B cell (primary cell): ENCODE data around the gene DRC7. TPM values are rescaled to one million over a fixed set of nuclear protein-coding genes. Genes with fewer than 3 reads are reported as not detected.

Experiments used
- ATAC-seq: fragments of 200-7000 bp; cut with Tn5 transposase; one replicate; pipeline ENCODE4 v1.10.0; 2021; ENCODE audit warnings: low read depth, mild to moderate bottlenecking, moderate number of reproducible peaks, moderate library complexity
- CTCF ChIA-PET: fragments of 350-600 bp; sonication (Branson Sonifier 250); formaldehyde crosslinking; loops from one replicate; lab custom pipeline; 2021; ENCODE audit warnings: antibody characterized with exemption, inconsistent platforms; lab: Charles Lee
- POLR2A ChIA-PET: fragments of 350-600 bp; sonication (Branson Sonifier 250); formaldehyde crosslinking; loops from one replicate; lab custom pipeline; 2021; ENCODE audit warnings: antibody characterized with exemption; lab: Charles Lee
- DNase-seq: peaks from one replicate; pipeline ENCODE4 v3.0.0; 2013
- H2AFZ ChIP-seq: 2 replicates; pipeline ENCODE4 v1.6.1; 2012; ENCODE audit warnings: mild to moderate bottlenecking, low read depth, low read length; ENCODE audit not compliant: insufficient read depth, poor library complexity, severe bottlenecking
- H3K27ac ChIP-seq, 2 donors: 1 replicate in 1 of 2; 2 replicates in 1 of 2; pipeline ENCODE4 v1.5.1; 2012 to 2013; ENCODE audit warnings: low read length in 2 of 2, mild to moderate bottlenecking in 2 of 2, moderate library complexity in 1 of 2
- H3K27me3 ChIP-seq, 4 experiments: fragments of 200-600 bp in 1 of 4; sonication (generic) in 1 of 4; replicated peaks in 1 of 4; 1 replicate in 2 of 4; 2 replicates in 2 of 4; pipeline versions ENCODE4 v1.6.1 to v1.7.0; 2013 to 2016; ENCODE audit warnings: low read length in 3 of 4, mild to moderate bottlenecking in 2 of 4, mixed read lengths in 1 of 4, moderate library complexity in 1 of 4; ENCODE audit not compliant: insufficient read depth in 4 of 4, control insufficient read depth in 3 of 4; ENCODE audit errors: control extremely low read depth in 1 of 4
- H3K36me3 ChIP-seq, 2 experiments: replicated peaks in 1 of 2; 1 replicate in 1 of 2; 2 replicates in 1 of 2; pipeline versions ENCODE4 v1.6.1 to v1.7.1; 2013; ENCODE audit warnings: low read length in 1 of 2; ENCODE audit not compliant: insufficient read depth in 2 of 2, control insufficient read depth in 1 of 2; ENCODE audit errors: control extremely low read depth in 1 of 2, extremely low read depth in 1 of 2
- H3K4me1 ChIP-seq, 2 donors: fragments of 200-600 bp in 1 of 2; sonication (generic) in 1 of 2; 1 replicate in 1 of 2; 2 replicates in 1 of 2; pipeline versions ENCODE4 v1.5.1 to v1.6.1; 2013 to 2017; ENCODE audit warnings: low read length in 2 of 2; ENCODE audit not compliant: control insufficient read depth in 2 of 2, insufficient read depth in 2 of 2
- H3K4me2 ChIP-seq: replicated peaks from 2 replicates; pipeline ENCODE3; 2012; ENCODE audit warnings: mild to moderate bottlenecking, low read depth, low read length; ENCODE audit not compliant: poor library complexity, severe bottlenecking
- H3K4me3 ChIP-seq, 5 experiments: fragments of 200-600 bp in 1 of 5; sonication (generic) in 1 of 5; 1 replicate in 3 of 5; 2 replicates in 2 of 5; pipeline versions ENCODE4 v1.5.1 to v1.7.0; 2011 to 2016; ENCODE audit warnings: low read length in 4 of 5, mild to moderate bottlenecking in 4 of 5, low read depth in 2 of 5, control low read depth in 1 of 5, moderate library complexity in 1 of 5; ENCODE audit not compliant: insufficient read depth in 1 of 5; ENCODE audit errors: control extremely low read depth in 1 of 5, extremely low read depth in 1 of 5
- H3K79me2 ChIP-seq: fragments of 200-600 bp; sonication (generic); one replicate; pipeline ENCODE4 v1.6.0; 2016; ENCODE audit warnings: low read length; ENCODE audit not compliant: control insufficient read depth, insufficient read depth
- H3K9ac ChIP-seq: fragments of 200-600 bp; sonication (generic); 2 replicates; pipeline ENCODE4 v1.6.1; 2017; ENCODE audit warnings: mild to moderate bottlenecking, low read length, moderate library complexity
- H3K9me3 ChIP-seq, 3 donors: one replicate each; pipeline versions ENCODE4 v1.6.1 to v1.7.1; 2013; ENCODE audit warnings: low read length in 2 of 3; ENCODE audit not compliant: control insufficient read depth in 2 of 3, insufficient read depth in 1 of 3; ENCODE audit errors: control extremely low read depth in 1 of 3
- H4K20me1 ChIP-seq: 2 replicates; pipeline ENCODE4 v1.6.0; 2012; ENCODE audit warnings: mild to moderate bottlenecking, low read length; ENCODE audit not compliant: insufficient read depth, control insufficient read depth, poor library complexity, severe bottlenecking
- H3K27ac Mint-ChIP-seq: one replicate; pipeline ENCODE4 v1.8.0; 2021; ENCODE audit warnings: mixed read lengths
- H3K27me3 Mint-ChIP-seq: one replicate; pipeline ENCODE4 v1.8.0; 2021; ENCODE audit warnings: mixed read lengths
- H3K4me1 Mint-ChIP-seq: one replicate; pipeline ENCODE4 v1.8.0; 2021; ENCODE audit warnings: mixed read lengths
- H3K4me3 Mint-ChIP-seq: one replicate; pipeline ENCODE4 v1.8.0; 2021; ENCODE audit warnings: mixed read lengths
- H3K9me3 Mint-ChIP-seq: one replicate; pipeline ENCODE4 v1.8.0; 2022; ENCODE audit warnings: mixed read lengths; ENCODE audit not compliant: insufficient read depth
- CTCF ChIP-seq: fragments of 200-600 bp; IDR thresholded peaks from one replicate; pipeline ENCODE4 v1.8.0; 2022; ENCODE audit warnings: antibody characterized with exemption, mild to moderate bottlenecking
- EZH2 ChIP-seq: IDR thresholded peaks from 2 replicates; pipeline ENCODE4 v1.6.1; 2012; ENCODE audit warnings: borderline replicate concordance, low read depth, mild to moderate bottlenecking, moderate library complexity, low read length; ENCODE audit not compliant: insufficient read depth, poor library complexity, severe bottlenecking
- WGBS: methylation state at CpG from one replicate; pipeline ENCODE4 v1.1.5; 2013; ENCODE audit warnings: missing lambda C conversion rate; ENCODE audit not compliant: insufficient coverage; 5-methylcytosine and 5-hydroxymethylcytosine counted together
- intact Hi-C: fragments of 100-400 bp; cut with micrococcal nuclease; formaldehyde crosslinking; loops from one replicate; pipeline ENCODE4 v1.10.0; 2022
- polyA plus RNA-seq: library from polyadenylated mRNA; depleted of rRNA; stranded (reverse); fragments of >200 nt; gene quantifications from 2 replicates; pipeline ENCODE4 v1.2.3, GENCODE V29; 2012
- total RNA-seq, 2 donors: library from RNA; stranded (reverse); fragments of 120-200 nt in 1 of 2; gene quantifications; 1 replicate in 1 of 2; 2 replicates in 1 of 2; pipeline versions ENCODE4 v1.2.3 to v1.2.4, GENCODE V29; 2013 to 2022

DRC7 gene
- total and polyA plus RNA-seq, 2 donors (not counting 1 experiment from before 2014, with no cell fraction given): 0.12 to 0.22 TPM

GRCh38 chr16:57651344-57652333 is 43.0 kb upstream of the DRC7 start:
- Histone ChIP-seq H3K79me2 (no peaks in the 10 kb centered on the region), H3K4me3 (no peak overlapping the region), H3K4me1 (peaks cover 19 to 21% of the 10 kb centered on the region in 2 donors), H3K9ac (no peak overlapping the region), H4K20me1 (no peaks in the 10 kb centered on the region), H3K27ac (no peak overlapping the region), H3K36me3 (no peaks in the 10 kb centered on the region), H3K27me3 (no peaks in the 10 kb centered on the region), H2AFZ (no peak overlapping the region), H3K4me2 (no peak overlapping the region), H3K9me3 (peaks cover 0 to 5% (median 0%) of the 10 kb centered on the region in 3 donors)
- WGBS: 92% methylated on average over 9 of the region's 10 CpGs
- Mint-ChIP-seq H3K9me3 (no peaks in the 10 kb centered on the region), H3K4me3 (no peak overlapping the region), H3K27me3 (peaks cover 5% of the 10 kb centered on the region), H3K4me1 (peaks cover 24% of the 10 kb centered on the region), H3K27ac (no peak overlapping the region)
- CTCF ChIA-PET: interaction anchor here (1.1 kb wide), 1 partner anchor 873 kb away, joined by 3 read pairs; no protein-coding TSS in a partner anchor
- TF ChIP-seq CTCF: no peak
- TF ChIP-seq EZH2: no peak
- POLR2A ChIA-PET: no interaction called here
- DNase-seq: no peak
- no peak for ATAC-seq
- intact Hi-C loops: no loop called here
